GM19463 (cell line): Measurements from ENCODE around the gene RAB37.
A peak's percentile ranks its signal among the peaks of the same experiment; 100 is the strongest.

Source experiments
- ATAC-seq: cut with Tn5 transposase; IDR thresholded peaks from one replicate; pipeline ENCODE4 v1.9.1; 2021; ENCODE audit warnings: mild to moderate bottlenecking, moderate library complexity; ENCODE audit not compliant: unreplicated experiment

RAB37 gene

DNA sequence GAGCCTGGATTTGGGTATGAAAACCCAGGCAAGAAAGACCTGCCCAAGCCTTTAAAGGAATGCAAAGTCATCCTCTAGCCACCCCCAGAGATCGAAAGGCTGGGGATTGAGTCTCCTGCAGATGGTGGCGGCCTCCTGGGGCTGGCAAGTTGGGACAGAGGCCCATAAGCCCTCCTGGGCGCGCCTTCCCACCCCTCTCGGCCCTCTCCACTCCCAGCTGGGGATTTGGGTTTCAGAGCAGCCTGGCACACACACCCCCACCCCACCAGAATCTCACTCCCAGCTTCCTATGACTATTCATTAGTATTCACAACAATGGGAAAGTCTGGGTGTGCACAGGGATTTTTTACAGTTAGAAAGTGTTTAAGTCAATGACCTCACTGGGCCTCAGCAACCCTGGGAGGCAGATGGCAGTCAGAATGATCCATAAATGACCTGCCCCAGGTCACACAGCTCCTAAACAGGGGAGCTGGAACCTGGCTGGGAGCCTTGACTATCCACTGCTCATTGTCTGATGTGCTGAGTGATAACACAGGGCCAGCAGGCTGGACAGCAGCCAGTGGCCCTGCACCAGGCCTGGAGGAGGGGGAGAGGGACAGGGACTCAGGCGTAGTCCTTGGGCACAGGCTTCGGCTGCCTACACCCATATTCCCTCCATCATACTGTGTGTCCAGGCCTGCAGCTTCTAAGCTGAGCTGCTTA is 23.5 kb downstream of the RAB37 start:
- ATAC-seq: no peak

DNA sequence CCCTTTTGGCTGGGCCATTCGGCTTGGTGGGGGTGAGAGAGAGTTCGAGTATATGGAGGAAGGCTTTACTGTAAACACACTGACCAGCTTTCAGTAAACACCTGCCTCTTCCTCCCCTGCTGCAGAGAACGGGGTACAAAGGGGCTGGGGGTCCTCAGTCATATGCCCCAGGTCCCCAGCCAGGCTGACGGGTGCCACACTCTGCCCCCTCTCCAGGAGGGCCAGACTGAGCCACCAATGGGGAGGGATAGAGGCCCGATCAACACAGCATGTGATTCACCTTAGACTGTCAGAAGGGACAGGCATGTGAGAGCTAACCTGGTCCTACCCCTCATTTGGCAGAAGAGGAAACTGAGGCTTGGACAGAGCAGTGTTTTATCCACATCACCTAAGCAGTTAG is 24.4 kb downstream of the RAB37 start:
- no peak for ATAC-seq

DNA sequence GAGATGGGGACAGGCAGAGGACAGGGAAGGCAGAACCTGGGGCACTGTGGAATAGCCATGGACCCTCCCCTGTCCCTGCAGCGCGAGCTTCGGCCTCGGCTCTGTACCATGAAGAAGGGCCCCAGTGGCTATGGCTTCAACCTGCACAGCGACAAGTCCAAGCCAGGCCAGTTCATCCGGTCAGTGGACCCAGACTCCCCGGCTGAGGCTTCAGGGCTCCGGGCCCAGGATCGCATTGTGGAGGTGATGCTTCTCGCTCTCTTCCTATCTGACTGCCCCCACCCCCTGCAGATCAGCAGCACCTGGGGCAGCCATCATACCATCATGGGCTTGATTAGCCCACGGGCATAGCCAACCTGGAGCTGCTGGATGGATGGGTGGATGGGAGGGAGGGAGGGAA is 24.9 kb downstream of the RAB37 start:
- ATAC-seq: no peak

DNA sequence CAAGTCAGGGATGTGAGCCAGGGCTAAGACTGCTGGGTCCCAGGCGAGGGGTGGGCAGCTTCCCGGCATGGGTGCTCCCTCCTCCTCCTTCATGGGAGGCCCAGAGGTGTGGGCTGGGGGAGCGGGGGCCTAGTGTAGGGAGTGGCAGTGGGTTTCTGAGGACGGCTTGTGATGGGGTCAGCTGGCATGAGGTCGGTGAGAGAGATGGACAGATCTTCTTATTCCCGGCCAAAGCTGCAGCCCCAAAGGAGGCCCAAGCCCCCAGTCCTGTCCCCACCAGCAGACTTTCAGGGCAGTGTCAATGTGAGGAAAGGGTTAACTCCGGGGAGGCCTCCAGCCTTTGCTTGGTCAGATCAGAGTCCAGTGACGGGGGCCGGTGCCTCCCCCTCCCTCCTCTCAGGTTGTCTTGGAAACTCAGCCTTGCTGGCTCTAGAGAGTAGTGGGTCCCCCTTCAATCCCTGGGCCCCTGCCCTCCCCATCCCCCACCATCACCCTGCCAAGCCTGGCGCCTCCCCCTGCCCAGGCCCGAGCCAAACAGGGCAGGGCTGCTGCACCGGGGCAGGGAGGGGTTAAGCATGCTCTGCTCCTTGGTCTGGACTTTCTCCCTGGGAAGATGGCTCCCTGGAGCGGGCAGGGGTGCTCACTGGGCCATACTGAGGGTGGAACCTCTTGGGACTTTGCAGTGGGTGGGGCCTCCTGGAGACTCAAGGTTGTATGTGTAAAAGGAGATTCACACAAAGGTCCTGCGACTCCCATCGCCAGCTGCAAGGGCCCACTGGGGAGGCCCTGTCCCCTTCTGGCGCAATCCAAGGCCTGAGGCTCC is 26.7 kb downstream of the RAB37 start:
- ATAC-seq: no peak

DNA sequence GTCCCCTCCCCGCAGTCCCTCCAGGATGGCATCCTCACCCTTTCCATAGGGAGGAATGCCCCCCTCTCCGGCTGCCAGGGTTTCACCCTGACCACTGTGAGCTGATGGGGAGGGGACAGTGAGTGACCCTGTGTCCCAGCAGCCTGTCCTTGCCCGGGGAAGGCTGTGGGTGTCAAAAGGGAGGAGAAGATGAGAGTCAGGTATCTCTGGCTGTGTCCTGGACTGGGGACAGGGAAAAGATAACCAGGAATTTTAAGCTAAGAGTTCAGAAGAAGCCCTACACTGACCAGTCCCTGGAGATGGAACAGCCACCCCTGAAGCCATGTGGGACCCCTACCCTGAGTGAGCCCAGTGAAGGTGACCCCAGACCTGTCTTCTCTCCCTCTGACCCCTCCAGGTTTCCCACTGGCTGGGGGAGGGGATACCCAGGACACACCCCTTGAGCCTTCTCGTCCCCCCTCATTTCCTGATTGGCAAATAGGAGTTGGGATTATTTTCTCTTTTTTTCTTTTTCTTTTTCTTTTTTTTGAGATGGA is 27.8 kb downstream of the RAB37 start:
- no peak for ATAC-seq

DNA sequence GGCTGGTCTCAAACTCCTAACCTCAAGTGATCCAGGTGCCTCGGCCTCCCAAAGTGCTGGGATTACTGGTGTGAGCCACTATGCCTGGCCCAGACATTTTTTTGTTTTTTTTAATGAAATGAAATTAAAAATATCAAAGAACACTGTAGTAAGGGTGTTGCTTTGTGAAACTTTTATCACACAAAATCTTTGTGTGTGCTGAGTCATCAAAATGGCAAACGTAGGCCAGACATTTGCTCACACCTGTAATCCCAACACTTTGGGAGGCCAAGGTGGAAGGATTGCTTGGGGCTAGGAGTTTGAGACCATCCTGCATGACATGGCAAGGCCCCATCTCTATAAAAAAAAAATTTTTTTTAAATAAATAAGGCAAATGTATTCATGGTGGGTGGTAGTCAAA is 29.4 kb downstream of the RAB37 start:
- no peak for ATAC-seq

DNA sequence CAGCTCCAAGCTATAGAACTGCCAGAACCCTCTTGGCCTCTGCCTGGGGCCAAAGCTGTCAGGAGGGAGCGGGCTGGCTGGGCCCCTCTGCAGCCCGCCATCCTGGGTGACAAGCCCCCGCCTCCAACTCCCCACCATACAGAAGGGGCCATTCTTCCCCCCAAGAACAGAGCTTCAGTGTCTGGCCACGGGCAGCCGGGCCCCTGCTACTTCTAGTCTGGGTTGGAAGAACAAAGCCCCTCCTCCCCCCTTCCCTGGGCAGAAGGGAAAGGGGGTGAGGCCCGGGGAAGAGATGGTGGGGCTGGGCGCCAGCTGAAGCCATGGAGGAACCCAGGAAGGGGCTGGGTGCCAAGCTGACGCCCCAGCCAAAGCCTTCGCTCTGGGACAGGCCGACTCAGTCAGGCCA is 30.1 kb downstream of the RAB37 start:
- ATAC-seq: no peak

DNA sequence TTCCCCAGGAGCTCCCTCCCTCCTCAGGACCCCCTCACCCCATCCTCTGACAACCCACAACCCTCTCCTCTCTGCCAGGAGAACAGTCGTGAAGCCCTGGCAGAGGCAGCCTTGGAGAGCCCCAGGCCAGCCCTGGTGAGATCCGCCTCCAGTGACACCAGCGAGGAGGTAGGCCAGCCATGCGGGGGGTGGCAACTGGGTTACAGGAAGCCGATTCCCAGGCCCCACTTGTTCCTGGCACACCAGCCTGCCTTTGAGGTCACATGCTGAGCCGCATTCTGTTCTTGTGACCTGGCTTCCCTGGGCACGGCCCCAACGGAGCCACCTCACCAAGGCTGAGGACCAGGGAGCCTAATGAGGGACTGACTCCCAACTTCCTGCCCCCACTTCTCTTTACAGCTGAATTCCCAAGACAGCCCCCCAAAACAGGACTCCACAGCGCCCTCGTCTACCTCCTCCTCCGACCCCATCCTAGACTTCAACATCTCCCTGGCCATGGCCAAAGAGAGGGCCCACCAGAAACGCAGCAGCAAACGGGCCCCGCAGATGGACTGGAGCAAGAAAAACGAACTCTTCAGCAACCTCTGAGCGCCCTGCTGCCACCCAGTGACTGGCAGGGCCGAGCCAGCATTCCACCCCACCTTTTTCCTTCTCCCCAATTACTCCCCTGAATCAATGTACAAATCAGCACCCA is 31.2 kb downstream of the RAB37 start:
- ATAC-seq: no peak

DNA sequence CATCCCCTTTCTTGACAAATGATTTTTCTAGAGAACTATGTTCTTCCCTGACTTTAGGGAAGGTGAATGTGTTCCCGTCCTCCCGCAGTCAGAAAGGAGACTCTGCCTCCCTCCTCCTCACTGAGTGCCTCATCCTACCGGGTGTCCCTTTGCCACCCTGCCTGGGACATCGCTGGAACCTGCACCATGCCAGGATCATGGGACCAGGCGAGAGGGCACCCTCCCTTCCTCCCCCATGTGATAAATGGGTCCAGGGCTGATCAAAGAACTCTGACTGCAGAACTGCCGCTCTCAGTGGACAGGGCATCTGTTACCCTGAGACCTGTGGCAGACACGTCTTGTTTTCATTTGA is 31.7 kb downstream of the RAB37 start:
- no peak for ATAC-seq

DNA sequence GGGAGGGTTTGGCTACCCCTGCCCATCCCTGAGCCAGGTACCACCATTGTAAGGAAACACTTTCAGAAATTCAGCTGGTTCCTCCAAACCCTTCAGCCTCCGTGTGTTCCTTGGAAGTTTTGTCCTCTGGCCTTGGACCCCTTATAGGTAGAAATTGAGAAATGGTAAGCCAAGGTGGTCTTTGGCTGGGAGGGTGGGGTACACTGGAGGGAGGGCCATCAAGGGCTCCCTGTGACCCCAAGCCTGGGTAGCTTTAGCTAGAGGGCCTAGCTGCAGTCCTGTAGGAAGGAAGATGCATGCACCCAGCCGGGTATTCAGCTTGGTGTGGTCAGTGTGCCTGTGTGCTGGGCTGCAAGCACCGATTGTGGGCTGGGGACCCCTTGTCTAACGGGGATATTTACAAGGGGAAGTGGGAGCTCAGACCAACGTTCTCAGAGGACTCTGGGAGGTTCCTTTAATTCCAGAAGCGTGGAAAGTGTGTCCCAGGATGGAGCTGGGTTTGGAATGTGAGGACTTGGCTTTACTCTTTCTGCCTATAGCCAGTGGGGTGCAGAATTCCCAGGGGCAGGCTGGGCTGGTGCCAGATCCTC is 32.3 kb downstream of the RAB37 start:
- no peak for ATAC-seq

DNA sequence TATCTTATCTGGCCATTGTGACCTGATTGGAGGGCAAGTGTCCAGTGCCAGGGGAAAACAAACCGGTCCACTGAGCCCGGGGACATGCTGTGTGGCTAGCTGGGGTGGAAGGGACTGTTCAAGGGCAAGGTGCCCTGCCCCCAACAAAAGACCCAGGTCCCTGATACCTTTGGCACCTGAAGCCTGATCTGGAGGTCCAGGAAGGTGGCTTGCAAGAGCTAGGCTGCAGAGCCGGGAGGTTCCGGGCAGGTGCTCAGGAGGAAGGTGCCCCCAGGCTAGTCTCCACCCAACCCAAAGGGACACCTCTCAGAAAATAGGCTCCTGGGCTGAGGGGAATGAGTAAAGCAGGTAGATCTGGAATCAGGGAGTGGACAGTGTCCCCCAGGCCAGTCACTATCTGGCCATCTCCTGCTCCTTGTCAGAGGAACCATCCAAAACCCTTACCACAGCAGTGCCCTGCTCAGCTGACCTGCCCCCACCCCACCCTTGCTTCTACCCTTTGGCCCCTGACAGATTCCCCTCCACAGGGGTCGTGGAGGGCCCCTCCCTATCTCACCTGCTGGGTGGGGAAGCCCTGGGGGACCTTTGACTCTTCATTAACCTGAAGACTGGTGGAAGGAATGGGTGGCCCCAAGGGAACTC is 32.9 kb downstream of the RAB37 start:
- ATAC-seq: no peak

DNA sequence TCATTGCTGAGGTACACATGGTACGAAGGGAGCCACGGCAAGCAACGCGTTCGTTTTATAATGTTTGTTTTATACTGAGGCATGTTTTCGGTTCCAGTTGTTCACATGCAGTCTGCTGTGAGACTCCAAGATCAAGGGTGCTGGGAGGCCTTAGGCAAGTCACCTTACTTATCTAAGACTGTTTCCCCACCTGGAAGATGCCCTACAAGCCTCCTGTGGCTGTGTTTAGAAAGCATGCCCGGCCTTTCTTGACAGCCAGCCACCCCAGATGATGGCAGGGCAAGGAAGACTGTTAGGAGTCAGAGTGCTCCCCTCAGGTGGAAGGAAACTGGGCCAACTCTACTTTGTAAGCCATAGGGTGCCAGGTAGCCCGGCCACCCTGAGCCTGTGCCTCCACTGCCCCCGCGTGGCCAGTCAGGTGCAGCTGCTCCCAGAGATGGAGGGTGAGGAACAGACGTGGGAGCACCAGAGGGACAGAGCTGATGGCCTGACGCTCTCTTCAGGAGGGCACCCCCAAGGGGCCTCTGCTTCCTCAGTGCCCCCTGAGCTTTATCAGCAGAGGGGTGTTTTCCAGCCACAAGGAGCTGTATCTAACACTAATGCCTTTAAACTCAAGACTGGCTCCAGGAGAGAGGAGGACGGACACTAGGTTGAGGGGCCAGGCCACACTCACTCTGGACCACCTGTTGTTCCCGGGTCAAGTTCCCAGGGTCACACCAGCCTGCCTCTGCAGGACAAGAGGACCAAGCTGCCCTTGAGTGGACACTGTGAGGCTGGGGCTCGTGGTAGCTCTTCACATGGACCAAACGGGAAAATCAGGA is 33.7 kb downstream of the RAB37 start:
- no peak for ATAC-seq

DNA sequence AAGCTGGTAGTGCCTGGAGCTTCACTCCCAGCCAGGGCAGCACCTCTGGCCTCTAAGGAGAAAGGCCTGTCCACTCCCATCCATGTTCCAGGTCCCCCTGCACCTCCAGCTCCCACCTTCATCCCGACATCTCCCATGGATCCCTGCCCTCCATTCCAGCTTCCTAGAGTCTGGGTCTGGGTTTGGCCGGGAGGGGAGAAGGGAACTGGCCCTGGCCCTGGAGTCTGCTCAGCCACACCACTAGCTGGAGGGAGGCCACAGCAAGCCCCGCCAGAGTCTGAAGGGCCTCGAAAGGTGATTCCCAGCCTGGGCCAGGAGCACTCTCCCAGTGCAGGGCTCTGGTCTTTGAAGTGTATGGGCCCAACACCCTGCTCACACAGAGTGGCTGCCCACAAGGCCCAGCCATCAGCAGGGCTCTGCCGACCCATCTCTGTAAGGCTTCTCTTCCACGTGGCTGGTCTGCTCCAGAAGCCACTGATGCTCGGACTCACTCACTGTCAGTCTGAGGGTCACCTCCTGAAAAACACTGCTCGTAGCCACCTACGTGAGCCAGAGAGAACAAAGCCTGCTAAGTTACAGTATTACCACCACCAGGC is 34.4 kb downstream of the RAB37 start:
- no peak for ATAC-seq

DNA sequence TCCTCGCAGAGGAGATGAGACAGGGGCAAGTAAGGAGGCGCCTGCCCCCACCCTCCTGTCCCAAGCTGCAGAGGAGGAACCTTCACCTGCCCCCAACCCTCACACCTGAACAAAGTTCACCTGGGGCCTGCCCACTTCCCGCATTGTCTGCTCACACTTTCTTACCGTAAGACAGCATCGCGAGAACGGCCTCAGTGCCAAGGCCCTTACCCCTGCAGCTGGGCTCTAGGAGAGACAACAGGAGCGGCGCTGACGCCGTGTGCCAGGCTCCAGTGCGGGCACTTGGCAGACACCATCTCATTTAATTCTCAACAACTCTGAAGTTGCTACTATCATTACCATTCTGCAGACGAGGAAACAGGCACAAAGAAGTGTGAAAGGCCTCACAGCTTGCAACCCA is 35.0 kb downstream of the RAB37 start:
- no peak for ATAC-seq

DNA sequence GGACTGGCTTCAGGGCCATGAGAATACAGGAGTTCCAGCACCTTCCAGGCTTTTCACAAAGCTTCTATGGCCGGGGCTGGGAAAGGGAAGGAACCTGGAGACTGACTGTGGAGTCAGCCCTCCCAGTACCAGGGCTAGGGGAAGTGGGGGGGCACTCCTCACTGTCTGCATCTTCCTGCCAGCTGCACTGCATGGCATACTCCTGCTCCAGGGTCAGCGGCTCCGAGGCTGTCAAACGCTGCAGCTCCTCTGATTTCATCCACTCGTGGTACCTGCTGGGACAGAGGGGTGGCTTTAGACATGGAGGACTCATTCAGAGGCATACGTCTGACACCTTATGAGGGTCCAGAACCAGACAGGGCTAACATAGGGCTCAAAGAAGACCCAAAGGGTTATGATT is 36.4 kb downstream of the RAB37 start:
- no peak for ATAC-seq

DNA sequence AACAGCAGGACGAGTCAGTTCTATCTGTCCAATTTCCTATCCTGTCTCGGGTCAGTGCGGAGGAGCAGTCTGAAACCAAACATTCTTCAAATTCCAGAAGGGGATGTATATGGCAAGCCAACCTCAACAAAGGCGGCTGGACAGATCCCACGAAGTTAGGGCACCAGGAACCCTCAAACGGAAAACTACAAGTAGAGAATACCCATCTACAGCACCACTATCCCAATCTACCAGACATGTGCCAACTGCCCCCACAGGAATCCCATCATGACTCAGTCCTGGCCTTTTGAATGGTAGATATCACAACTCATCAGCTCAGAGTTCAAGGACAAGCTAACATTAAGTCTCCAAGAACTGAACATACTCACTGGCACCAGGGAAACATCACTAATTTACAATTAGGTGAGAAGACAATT is 36.8 kb downstream of the RAB37 start:
- ATAC-seq: no peak

DNA sequence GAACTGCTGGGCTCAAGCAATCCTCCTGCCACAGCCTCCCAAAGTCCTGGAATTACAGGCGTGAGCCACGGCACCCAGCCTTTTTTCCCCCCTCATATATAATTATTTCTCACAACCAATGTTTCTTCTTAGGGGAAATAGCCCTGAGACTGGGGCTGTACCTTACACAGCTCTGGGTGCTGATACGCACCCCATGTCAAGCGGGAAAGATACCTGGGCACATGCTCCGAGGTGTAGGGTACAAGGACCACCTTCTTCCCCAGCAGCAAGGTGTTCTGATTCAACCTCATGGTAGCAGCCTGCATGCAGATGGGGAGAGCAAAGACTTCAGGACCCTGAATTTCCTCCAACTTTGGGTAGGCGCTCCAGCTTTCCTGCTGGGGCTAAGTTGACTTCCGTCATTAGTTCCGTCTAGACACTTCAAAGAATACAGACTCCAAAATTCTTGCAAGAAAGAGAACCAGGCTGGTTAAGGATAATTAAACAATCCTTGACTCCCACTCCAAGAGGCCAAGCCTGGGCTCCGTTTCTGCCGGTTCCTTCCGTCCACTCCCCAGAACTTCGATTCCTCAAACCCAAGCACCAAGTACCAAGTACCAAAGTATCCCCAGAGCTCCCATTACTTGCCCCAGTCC is 38.5 kb downstream of the RAB37 start:
- ATAC-seq: no peak

DNA sequence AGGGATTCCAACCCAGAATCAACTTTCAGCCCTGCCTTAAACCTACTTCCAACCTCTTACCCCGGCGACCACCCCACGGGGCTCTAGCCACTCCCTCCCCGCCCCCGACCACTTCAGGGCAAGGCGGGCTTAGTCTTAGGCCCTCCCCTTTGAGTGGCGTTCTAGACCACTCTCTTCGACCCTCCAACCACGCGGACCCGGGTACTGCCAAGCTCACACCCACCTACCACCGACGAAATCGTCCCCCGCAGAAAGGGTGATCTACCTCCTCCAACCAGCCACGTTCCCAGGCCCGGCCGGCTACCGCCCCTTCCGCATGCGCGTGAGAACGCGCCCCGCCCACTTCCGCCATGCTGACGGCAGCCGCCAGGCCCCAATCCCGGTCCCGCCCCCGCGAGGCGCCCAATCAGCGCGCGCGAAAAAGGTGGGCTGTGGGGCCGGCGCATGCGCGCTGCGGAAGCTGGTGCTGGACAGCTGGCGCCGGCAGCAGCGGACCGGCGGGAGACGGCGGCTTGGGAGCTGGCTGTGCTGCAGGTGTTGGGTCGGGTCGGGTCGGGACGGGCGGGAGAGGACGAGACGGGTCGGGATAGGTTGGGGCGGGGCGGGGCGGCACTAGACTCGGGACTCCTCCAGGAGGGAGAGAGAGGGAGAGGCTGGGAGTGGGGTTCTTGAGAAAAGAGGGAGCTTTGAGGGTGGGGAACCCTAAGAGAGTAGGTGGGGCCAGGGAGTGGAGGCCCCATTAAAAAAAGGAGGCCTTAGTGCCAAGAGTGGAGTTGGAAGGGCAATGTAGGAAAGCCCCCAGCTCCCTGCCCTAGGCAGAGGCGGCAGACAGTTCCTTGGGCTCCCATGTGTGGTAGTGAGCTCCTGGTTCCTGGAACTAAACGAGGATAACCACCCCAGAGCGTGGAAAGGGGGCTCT is 39.2 kb downstream of the RAB37 start, which contains the start of gene NAT9:
TSS of gene NAT9 (minus strand) at position 302 of the 919 bp plus-strand sequence. CDS start 647 bp downstream, outside the sequence.
- ATAC-seq: peak; percentile 84
